Hepatocyte (in vitro differentiated cells): ENCODE measurements around the gene HFE.

Experiments used
- CTCF ChIP-seq: fragments of 200-600 bp; sonication (generic); IDR thresholded peaks from 2 replicates; pipeline ENCODE4 v1.5.1; 2016; ENCODE audit warnings: antibody characterized with exemption, mild to moderate bottlenecking; ENCODE audit not compliant: poor library complexity
- EZH2 ChIP-seq: fragments of 200-600 bp; sonication (generic); IDR thresholded peaks from 2 replicates; pipeline ENCODE4 v1.6.1; 2016; ENCODE audit warnings: antibody characterized with exemption, mild to moderate bottlenecking, borderline replicate concordance

- no peak for TF ChIP-seq CTCF
- TF ChIP-seq EZH2: no peak
Observed at GRCh38 chr6:26041946-26042345, 45.3 kb upstream of the HFE start.
